ENCODE measurements around the gene ACTN1. TPM values are rescaled to one million over a fixed set of nuclear protein-coding genes. Genes with fewer than 3 reads are reported as not detected.

Gene ACTN1
- total and polyA plus RNA-seq, 10 of the 15 experiments (the other 5 are each of a cell fraction or from before 2014, with no cell fraction given), result 0.14 to 39.4 (median 2.6) TPM

DNA sequence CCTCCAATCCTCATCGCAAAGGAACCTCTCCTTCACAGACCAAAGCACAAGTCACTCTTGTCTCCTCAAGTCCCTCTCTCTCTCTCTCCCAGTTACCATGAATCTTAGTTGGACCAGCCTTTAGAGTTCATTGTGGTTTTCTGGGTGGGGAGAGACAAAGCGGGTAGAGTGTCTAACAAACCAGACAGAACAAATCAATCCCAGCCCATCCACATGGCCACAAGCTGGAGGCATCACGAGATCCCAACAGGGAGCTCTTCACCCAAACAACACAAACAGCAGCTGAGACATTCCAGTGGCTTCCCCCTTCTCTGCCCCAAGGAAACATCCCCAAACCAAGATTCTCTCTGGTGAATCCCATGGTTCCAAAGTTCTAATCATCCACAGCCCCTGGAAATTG lies 22.4 kb downstream of the ACTN1 start:
- BruUV-seq (replicated peaks), result no TSS peak
- Histone ChIP-seq H3K79me2 (ENCODE audit: control insufficient read depth, insufficient read depth, low read length) (no peaks in the 10 kb centered on the region; the same call in 1 of the 2 replicates), H4K20me1 (ENCODE audit: control insufficient read depth, insufficient read depth) (no peaks in the 10 kb centered on the region; the same call in 1 of the 2 replicates), H3K36me3 (ENCODE audit: control insufficient read depth in 2 of 2, insufficient read depth in 2 of 2, low read length in 1 of 2) (no peaks in the 10 kb centered on the region; a peak in 1 of 4 replicates), H2AFZ (ENCODE audit: control insufficient read depth, low read depth, low read length) (no peak overlapping the region), H3K4me1 (ENCODE audit: control insufficient read depth, insufficient read depth, low read length) (peaks cover 11% of the 10 kb centered on the region), H3K9ac (ENCODE audit: control insufficient read depth, insufficient read depth, low read length) (no peak overlapping the region), H3K9me3 (replicated peaks; ENCODE audit: control insufficient read depth, insufficient read depth, low read length) (no peaks in the 10 kb centered on the region), H3K4me3 (no peak overlapping the region), H3K4me2 (ENCODE audit: control insufficient read depth, insufficient read depth) (no peak overlapping the region), H3K27ac (ENCODE audit: control insufficient read depth, insufficient read depth) (no peak overlapping the region), H3K27me3 (replicated peaks in 1 of 2; ENCODE audit: control insufficient read depth in 2 of 2, insufficient read depth in 2 of 2, low read length in 1 of 2) (no peaks in the 10 kb centered on the region)
- SMC1A ChIA-PET (ENCODE audit: uncharacterized antibody, unreplicated experiment), result interaction anchor here (0.6 to 0.9 kb wide), 2 partner anchors 20 to 92 kb away, joined by 3 read pairs; no protein-coding TSS in a partner anchor
- FAIRE-seq (no peak), ATAC-seq (no peak), DNase-seq (ENCODE audit: low read depth, low spot score) (no peak)
- CTCF ChIA-PET, result interaction anchor here (0.7 to 1.3 kb wide), 3 partner anchors 11 to 48 kb away, joined by 3 read pairs; no protein-coding TSS in a partner anchor
- RAD21 ChIA-PET (ENCODE audit: unreplicated experiment), result no interaction called here
- POLR2A ChIA-PET, result no interaction called here
- WGBS (ENCODE audit: insufficient coverage, insufficient replicate concordance, low lambda C conversion rate, missing lambda C conversion rate), result 51% methylated on average over 3 of the region's 3 CpGs
- intact Hi-C loops (cut with micrococcal nuclease; ENCODE audit: unreplicated experiment), result no loop called here
- in situ Hi-C loops (cut with MboI), result no loop called here
- TF ChIP-seq ZSCAN29 (IDR thresholded peaks at IDR 0.05), result no peak
- TF ChIP-seq, protein P1, sequence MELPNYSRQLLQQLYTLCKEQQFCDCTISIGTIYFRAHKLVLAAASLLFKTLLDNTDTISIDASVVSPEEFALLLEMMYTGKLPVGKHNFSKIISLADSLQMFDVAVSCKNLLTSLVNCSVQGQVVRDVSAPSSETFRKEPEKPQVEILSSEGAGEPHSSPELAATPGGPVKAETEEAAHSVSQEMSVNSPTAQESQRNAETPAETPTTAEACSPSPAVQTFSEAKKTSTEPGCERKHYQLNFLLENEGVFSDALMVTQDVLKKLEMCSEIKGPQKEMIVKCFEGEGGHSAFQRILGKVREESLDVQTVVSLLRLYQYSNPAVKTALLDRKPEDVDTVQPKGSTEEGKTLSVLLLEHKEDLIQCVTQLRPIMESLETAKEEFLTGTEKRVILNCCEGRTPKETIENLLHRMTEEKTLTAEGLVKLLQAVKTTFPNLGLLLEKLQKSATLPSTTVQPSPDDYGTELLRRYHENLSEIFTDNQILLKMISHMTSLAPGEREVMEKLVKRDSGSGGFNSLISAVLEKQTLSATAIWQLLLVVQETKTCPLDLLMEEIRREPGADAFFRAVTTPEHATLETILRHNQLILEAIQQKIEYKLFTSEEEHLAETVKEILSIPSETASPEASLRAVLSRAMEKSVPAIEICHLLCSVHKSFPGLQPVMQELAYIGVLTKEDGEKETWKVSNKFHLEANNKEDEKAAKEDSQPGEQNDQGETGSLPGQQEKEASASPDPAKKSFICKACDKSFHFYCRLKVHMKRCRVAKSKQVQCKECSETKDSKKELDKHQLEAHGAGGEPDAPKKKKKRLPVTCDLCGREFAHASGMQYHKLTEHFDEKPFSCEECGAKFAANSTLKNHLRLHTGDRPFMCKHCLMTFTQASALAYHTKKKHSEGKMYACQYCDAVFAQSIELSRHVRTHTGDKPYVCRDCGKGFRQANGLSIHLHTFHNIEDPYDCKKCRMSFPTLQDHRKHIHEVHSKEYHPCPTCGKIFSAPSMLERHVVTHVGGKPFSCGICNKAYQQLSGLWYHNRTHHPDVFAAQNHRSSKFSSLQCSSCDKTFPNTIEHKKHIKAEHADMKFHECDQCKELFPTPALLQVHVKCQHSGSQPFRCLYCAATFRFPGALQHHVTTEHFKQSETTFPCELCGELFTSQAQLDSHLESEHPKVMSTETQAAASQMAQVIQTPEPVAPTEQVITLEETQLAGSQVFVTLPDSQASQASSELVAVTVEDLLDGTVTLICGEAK (IDR thresholded peaks at IDR 0.05; ENCODE audit: borderline replicate concordance), result no peak
- TF ChIP-seq, protein P2, sequence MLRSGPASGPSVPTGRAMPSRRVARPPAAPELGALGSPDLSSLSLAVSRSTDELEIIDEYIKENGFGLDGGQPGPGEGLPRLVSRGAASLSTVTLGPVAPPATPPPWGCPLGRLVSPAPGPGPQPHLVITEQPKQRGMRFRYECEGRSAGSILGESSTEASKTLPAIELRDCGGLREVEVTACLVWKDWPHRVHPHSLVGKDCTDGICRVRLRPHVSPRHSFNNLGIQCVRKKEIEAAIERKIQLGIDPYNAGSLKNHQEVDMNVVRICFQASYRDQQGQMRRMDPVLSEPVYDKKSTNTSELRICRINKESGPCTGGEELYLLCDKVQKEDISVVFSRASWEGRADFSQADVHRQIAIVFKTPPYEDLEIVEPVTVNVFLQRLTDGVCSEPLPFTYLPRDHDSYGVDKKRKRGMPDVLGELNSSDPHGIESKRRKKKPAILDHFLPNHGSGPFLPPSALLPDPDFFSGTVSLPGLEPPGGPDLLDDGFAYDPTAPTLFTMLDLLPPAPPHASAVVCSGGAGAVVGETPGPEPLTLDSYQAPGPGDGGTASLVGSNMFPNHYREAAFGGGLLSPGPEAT (IDR thresholded peaks at IDR 0.05; ENCODE audit: low read depth), result no peak
- TF ChIP-seq TAF1 (IDR thresholded peaks at IDR 0.05; ENCODE audit: borderline replicate concordance, low read depth, low read length), result no peak
- TF ChIP-seq MEF2B (IDR thresholded peaks at IDR 0.05; ENCODE audit: partially characterized antibody, poor library complexity, severe bottlenecking), result no peak
- TF ChIP-seq MYB (IDR thresholded peaks at IDR 0.05; ENCODE audit: borderline replicate concordance, low read depth, low read length), result no peak
- TF ChIP-seq CBX5 (IDR thresholded peaks at IDR 0.05; ENCODE audit: low read depth), result no peak
- TF ChIP-seq MEF2A (IDR thresholded peaks at IDR 0.05; ENCODE audit: insufficient read depth, low read depth, low read length), result no peak
- TF ChIP-seq, protein P3, sequence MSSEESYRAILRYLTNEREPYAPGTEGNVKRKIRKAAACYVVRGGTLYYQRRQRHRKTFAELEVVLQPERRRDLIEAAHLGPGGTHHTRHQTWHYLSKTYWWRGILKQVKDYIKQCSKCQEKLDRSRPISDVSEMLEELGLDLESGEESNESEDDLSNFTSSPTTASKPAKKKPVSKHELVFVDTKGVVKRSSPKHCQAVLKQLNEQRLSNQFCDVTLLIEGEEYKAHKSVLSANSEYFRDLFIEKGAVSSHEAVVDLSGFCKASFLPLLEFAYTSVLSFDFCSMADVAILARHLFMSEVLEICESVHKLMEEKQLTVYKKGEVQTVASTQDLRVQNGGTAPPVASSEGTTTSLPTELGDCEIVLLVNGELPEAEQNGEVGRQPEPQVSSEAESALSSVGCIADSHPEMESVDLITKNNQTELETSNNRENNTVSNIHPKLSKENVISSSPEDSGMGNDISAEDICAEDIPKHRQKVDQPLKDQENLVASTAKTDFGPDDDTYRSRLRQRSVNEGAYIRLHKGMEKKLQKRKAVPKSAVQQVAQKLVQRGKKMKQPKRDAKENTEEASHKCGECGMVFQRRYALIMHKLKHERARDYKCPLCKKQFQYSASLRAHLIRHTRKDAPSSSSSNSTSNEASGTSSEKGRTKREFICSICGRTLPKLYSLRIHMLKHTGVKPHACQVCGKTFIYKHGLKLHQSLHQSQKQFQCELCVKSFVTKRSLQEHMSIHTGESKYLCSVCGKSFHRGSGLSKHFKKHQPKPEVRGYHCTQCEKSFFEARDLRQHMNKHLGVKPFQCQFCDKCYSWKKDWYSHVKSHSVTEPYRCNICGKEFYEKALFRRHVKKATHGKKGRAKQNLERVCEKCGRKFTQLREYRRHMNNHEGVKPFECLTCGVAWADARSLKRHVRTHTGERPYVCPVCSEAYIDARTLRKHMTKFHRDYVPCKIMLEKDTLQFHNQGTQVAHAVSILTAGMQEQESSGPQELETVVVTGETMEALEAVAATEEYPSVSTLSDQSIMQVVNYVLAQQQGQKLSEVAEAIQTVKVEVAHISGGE (CRISPR knock-in tag; IDR thresholded peaks at IDR 0.05), result no peak
- no peak for TF ChIP-seq RCOR1 (conservative IDR thresholded peaks at IDR 0.05; ENCODE audit: low read depth, low read length)
- no peak for TF ChIP-seq STAT1 (conservative IDR thresholded peaks at IDR 0.05)
- TF ChIP-seq RUNX3 (IDR thresholded peaks at IDR 0.05; ENCODE audit: low read length), result no peak
- TF ChIP-seq TBL1XR1 (IDR thresholded peaks at IDR 0.05; ENCODE audit: low read depth, low read length), result no peak

Measured in GM12878 (cell line).